SIG-M5 treated with dmso at 0.1 percent for 504 hours (cell line): ENCODE data around the gene HS2ST1.
"Not testable (repeated sequence)": the region's sequence is repeated elsewhere in the genome, so short reads cannot be mapped to it uniquely, and the experiment has no call there.

ENCODE experiments used
- DNase-seq: peaks from one replicate; lab custom pipeline; 2025; ENCODE audit not compliant: unreplicated experiment; lab: John Stamatoyannopoulos, UW

HS2ST1 gene

DNA sequence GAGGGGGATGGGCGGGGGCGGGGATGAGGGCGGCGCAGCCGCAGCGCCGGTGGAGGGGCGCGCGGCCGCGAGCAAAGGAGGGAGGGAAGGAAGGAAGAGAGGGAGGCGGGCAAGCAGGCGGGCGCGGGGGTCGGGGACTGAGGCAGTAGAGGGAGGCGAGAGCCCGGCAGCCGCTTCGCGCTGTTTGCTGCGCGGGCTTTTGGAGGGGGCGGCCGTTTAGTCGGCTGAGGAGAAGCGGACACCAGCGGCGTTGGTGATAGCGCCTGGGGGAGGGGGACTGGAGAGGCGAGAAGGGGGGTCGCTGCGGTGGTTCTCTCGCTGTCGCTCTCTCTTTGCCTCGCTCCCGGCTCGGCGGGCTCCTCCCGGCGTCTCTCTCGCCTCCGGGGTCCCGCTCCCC, at the start of gene HS2ST1:
TSS of gene HS2ST1 (plus strand) at position 35 of the 397 bp plus-strand sequence.
- no peak for DNase-seq

DNA sequence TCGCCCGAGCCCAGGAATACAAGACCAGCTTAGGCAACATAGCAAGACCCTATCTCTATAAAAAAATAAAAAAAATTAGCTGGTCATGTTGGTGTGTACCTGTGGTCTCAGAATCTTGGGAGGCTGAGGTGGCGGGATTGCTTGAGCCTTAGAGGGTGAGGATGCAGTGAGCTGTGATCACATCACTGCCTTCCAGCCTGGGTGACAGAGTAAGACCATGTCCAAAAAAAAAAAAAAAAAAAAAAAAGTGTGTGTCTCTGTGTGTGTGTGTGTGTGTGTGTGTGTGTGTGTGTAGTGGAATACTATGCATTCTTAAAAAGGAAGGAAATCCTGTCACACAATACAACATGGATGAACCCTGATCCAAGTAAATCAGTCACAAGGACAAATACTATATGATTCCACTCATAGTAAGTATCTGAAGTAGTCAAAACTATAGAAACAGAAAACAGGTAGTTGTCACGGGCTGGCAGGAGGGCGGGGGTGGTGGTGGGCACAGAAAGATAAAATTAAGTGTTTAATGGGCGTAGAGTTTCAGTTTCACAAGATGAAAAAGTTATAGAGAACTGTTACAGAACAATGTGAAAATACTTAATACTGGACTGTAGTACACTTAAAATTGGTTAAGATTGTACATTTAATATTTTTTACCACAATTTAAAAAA, 48.3 kb upstream of the HS2ST1 start:
- no peak for DNase-seq

DNA sequence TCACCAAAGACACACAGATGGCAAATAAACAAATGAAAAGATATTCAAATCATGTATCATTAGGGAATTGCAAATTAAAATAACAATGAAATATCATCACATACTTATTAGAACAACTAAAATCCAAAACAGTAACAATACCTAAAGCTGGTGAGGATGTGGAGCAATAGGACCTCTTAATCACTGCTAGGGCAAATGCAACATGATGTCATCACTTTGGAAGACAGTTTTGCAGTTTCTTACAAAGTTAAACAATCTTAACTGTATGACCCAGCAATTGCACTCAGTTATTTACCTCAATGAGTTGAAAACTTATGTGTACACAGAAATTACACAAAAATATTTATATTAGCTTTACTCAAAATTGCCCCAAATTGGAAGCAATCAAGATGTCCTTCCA, 47.8 kb upstream of the HS2ST1 start:
- DNase-seq: no peak

DNA sequence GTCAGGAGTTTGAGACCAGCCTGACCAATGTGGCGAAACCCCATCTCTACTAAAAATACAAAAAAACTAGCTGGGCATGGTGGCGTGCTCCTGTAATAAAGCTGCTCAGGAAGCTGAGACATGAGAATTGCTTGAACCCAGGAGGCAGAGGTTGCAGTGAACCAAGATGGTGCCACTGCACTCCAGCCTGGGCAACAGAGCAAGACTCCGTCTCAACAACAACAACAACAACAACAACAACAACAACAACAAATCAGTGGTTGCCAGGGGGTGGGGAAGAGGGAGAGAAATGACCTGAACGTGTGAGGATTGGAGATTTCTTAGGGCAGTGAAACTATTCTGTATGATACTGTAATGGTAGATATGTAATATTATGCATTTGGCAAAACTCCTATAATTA, 47.2 kb upstream of the HS2ST1 start:
- DNase-seq: not testable (repeated sequence)

DNA sequence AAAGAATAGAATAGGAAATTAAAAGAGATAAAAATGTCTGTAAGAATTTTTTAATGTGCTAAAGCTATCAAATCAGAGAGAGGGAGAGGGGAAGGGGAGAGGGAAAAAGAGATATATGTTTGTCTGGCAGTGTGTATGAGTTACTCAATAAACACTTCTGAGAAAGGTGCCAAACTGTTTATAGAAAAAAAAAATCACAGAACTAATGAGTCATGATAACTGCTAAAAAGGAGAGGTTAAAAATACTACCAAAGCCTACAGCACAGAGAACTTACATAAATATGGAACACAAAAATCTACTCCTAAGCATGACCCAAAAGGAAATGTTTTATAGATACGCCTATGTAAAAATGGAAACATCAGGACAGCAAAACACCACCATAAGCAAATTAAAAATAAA, 46.0 kb upstream of the HS2ST1 start:
- no peak for DNase-seq

DNA sequence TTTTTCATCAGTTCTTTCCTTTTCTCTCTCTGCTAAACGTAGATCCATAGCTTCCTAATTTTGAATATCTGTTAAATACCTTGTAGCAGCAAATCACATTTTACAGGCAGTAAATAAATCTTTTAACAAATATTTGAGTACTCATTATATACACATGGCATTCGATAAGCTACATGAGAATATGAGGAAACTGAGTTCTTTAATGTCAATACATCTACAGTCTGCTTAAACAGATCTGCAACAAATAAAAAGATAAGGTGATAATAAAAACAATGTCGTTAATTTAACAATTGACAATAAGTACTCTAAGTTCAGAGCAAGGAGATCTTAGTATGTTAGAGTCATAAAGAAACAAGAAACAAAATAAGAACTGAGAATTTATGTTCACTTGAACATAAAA, 43.4 kb upstream of the HS2ST1 start:
- DNase-seq: no peak

DNA sequence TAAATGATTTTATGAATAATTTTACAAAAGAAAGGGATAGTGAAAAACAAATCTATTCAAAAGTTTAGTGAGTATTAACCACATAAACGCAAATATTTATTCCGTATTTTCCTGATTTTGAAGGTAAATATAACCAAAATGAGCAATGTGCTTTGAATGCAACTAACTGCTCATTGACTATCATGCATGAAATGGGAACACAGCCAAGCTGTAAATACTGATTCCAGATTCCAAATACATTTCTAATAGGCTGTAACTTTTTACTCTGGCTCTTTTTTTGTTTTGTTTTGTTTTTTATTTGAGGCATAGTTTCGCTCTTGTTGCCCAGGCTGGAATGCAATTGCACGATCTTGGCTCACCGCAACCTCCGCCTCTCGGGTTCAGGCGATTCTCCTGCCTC, 42.3 kb upstream of the HS2ST1 start:
- no peak for DNase-seq

DNA sequence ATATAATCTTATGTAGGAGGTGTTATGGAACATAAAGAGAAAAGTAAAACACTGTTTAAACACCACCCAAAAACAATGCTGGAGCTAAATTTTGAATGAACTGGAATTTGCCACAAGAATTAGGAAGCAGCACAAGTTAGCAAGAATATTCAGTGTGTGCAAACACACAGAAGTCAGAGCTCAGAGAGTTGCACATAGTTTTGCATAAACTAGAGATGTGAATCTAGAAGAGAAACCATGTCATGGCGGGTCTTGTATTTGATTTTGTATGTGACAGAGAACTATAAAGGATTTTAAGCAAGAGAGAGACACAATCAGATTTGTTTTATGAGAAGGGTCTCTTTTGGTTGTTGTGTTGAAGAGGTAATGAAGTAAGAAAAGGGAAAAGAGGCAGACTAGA, 38.7 kb upstream of the HS2ST1 start:
- DNase-seq: no peak

DNA sequence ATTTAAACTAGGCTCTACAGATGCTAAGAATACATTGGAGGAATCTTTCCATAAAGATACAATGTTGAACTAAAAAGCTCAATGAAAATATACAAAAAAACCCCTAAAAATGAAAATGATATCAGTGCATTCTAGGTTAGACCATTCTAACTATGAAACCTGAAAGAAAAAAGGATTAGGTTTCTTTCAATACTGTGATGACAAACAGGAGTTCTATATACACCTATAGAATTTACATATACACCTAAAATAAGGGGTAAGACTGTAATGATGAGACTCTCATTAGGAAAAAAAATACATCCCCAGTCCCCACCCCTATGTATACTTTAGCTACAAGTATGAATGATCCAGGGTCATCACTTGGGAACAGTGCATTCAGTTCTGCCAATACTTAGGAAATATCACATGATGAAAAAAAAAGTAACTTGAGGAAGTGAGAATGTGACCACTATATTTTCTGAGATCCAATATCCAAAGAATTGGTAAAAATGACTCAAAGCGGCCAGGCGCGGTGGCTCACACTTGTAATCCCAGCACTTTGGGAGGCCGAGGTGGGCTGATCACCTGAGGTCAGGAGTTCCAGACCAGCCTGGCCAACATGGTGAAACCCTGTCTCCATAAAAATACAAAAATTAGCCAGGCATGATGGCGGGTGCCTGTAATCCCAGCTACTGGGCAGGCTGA, 26.8 kb upstream of the HS2ST1 start:
- DNase-seq: no peak

DNA sequence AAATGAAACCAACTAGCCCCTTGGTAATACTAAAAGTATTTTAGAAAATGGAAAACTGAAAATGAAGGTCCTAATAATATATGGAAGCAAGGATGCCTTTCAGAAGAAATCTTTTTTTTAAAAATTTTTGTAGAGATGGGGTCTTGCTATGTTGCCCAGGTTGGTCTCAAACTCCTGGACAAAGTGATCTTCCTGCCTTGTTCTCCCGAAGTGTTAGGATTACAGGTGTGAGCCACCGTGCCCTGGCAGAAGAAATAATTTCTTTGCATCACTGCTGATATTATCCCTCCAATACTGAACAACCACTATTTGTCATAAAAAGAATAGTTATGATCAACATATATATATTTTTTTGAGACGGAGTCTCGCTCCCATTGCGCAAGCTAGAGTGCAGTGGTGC, 26.1 kb upstream of the HS2ST1 start:
- no peak for DNase-seq

DNA sequence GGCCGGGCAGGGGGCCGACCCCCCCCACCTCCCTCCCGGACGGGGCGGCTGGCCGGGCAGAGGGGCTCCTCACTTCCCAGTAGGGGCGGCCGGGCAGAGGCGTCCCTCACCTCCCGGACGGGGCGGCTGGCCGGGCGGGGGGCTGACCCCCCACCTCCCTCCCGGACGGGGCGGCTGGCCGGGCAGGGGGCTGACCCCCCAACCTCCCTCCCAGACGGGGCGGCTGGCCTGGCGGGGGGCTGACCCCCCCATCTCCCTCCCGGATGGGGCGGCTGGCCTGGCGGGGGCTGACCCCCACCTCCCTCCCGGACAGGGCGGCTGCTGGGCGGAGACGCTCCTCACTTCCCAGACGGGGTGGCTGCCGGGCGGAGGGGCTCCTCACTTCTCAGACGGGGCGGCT, 15.0 kb upstream of the HS2ST1 start:
- not testable (repeated sequence) for DNase-seq

DNA sequence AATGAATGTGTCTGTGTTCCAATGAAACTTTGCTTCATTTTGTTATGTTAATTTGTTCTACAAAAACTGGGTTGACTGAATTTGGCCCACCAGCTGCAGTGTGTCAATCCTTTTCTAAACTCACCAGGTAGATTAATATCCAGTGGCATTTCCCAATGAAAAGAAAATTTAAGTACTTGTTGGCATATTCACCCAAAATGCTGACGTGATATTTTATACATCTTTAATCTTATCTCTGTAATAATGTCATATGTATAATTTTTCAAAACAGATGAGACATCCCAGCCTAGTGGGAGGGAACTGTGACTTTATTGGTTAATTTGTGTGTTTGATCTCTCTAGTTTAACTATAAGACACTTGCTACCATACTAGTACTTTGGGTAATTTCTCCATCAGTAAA, 8.6 kb upstream of the HS2ST1 start:
- DNase-seq: no peak

DNA sequence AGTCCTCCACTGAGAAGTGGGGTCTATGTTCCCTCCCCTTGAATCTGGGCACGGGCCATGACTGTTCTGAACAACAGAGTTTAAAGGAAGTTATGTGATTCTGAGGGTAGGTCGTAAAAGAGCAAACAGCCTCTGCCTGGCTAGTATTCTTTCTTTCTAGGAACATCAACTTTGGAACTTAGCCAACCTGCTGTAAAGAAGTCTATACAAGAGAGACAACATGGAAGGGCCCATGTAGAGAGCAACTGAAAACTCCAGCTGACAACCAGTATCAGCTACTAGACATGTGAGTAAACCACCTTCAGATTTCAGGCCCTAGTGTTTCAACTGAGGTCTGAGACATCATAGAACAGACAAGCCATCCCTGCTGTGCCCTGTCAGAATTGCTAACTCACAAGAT, 8.0 kb upstream of the HS2ST1 start:
- no peak for DNase-seq

DNA sequence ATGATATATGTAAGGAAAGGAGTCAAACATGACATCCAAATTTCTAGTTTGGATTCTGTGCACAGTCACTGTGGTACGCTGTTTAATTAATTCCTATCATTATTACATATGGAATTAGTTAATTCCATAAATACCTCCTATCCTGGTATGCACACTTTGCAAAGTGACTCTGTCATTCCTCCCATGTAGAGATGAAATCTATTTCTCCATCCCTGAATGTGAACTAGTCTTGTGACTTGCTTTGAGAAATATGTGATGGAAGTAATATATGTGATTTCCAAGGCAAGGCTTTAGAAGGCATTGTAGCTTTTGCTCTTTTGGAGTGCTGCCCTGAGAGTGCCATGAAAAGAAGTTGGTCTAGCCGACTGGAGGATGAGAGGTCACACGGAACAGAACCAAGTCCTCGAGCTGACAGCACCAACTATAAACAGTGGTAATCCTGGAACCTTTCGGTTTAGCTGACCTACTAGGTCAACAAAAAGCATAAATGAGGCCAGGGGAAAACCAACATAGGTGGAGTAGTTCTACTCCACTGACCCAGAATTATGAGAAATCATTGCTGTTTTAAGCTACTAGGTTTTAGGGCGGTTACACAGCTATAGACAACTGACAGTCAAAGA, 2.0 kb upstream of the HS2ST1 start:
- DNase-seq: no peak

DNA sequence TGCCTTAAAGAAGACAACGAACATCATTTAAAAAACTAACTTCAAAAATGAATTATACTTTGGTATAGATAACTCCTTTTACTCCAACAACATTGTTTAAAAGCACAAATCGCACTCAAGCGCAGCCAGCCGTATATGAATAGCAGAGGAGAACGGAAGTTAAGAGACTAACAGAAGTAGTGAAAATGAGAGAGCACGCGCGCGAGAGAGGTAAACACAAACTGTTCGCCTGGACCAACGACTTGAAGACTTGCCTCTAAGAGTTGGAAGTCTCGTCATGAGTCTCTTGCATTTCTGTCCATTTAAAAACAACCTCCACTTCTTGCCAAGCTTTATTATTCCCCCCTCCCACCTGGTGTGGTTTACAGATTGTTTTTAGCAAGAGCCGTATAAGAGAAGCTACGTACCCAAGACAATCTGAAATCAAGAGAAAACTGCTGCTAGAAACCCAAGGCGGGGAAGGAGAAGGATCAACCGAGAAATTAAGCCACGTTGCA, 988 bp upstream of the HS2ST1 start:
- DNase-seq: peak; percentile 39

DNA sequence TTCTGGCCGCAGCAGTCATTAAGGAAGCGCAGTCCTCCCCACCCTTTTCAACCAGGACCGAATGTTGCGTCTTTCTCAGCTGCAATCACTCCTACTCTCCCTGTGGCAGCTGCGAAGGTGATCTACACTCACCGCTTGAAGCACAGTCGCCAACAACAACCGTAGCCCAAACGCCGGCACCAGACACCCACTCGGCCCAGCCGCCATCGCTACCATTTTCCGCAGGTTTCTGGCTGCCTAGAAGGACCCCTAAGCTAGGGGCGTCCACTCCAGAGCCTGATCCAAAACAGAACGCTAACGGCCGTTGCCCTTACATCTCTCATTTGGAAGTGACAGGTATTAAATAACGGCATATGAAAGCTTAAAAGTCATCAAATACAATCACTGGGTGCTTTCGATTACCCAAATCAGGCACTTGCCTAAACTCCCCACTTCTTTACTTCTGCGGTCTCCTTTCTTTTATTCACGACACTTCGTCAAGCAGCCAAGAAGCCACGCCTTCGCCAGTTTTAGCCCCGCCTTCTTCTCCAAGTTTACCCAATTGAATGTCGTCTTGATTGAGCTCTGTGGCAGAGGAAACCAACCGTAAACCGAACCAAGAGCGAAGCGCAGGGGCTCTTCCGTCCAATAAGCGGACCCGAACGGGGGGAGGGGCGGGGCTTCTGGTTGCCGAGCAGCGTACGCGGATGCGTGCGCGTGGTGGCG, 387 bp upstream of the HS2ST1 start, which contains the start of gene SELENOF:
TSS of gene SELENOF (minus strand) at position 231 of the 705 bp plus-strand sequence. CDS start at position 216, 15 bp downstream.
- DNase-seq: peak; percentile 99

DNA sequence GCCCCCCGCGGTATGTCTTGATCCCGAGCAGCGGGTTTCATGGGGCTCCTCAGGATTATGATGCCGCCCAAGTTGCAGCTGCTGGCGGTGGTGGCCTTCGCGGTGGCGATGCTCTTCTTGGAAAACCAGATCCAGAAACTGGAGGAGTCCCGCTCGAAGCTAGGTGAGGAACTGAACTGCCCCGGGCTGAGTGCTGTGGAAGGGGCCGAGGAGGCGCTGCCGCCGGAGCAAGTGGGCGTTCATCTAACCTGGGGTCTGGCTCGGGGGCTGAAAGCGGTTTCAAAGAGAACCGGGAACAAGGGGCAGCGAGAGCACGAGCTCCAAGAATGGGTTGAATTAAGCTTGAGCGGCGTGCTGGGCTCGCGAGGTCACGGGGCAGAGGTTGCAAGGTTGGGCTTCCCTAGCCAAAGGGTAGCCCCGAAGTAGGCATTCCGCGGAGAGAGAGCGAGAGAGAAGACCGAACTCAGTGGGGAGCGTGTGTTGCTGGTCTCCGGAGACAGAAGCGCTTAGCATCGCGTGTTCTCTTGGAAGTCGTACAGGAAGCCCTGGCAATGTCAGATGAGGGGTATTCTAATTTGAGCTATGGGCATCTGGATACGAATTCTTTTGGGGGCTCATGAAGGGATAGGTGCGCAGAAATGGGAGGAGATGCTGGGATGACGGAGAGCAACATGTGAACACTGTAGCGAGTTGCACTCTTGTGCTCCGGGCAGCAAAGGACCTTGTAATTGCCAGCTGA, 732 bp downstream of the HS2ST1 start:
- peak; percentile 50 for DNase-seq

DNA sequence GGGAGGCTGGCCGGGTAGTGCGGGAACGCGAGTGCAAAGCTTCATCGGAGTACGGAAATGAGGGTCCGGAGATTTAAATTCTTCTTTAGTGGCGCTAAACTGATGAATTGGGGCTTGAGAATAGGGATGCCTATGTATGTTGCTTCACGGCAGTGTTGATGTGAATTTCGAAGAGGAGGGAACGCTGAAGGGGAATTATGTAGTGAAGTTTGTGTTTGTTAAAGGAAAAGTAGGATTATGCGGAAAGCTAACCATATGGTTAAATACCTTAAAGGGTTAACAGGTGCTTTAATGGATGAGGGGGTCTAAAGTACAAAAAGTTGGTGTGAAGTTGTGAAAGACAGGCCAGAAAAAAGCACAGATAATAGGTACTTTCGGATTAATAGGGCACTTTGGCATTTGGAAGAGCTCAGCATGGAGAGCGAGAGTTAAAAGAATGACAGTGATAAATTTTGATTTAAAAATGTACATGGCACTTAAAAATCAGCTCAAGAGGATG, 1.4 kb downstream of the HS2ST1 start:
- no peak for DNase-seq

DNA sequence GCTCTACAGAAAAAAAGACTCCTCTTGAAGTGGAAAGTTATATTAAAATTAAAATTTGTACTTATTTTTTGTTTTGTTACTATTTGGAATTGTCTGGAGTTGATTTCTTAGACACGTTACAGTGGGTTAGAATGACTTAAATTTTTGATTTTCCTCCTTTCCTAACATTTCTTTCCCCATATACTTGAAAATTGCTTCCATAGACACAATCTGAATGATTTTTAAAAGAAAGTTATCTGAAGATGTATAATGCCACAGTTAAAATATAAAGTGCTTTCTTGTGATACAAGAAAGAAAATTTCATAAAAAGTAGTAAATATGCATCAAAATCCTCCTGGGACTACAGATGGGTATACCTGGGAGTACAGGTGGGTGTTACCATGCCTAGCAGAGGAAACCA, 2.3 kb downstream of the HS2ST1 start:
- DNase-seq: no peak

DNA sequence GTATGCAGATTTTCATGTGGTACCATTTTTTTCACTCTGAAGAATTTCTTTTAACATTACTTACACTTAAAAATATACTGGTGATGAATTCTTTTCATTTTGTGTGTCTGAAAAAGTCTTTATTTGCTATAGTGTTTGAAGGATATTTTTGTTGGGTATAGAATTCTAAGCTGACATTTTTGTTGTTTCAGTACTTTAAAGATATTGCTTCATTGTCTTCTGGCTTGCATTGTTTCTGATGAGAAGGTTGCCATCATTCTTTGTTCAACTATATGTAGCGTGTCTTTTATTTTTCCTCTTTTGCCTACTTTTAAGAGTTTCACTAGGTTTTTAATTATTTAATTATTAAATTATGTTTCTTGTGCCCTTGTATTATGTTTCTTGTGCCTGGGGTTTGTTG, 8.0 kb downstream of the HS2ST1 start:
- DNase-seq: no peak
